DND-41 (cell line): ENCODE data around the gene ARX.

Experiments
- ATAC-seq: fragments of 200-7000 bp; cut with Tn5 transposase; 3 replicates; pipeline ENCODE4 v1.9.1; 2021; ENCODE audit warnings: low read depth; ENCODE audit not compliant: insufficient read depth
- DNase-seq: peaks from one replicate; pipeline ENCODE4 v3.0.0-alpha.2; 2020
- H2AFZ ChIP-seq: 2 replicates; pipeline ENCODE4 v1.6.0; 2012; ENCODE audit warnings: low read depth, low read length
- H3K27ac ChIP-seq: 2 replicates; pipeline ENCODE4 v1.5.1; 2012; ENCODE audit warnings: low read length, inconsistent platforms
- H3K27me3 ChIP-seq: fragments of 200-600 bp; sonication (generic); 2 replicates; pipeline ENCODE4 v1.6.0; 2012; ENCODE audit warnings: low read length, mild to moderate bottlenecking, inconsistent platforms; ENCODE audit not compliant: insufficient read depth, poor library complexity
- H3K36me3 ChIP-seq: 2 replicates; pipeline ENCODE4 v1.5.1; 2012; ENCODE audit warnings: low read length, inconsistent platforms; ENCODE audit not compliant: insufficient read depth
- H3K4me1 ChIP-seq: 2 replicates; pipeline ENCODE4 v1.5.1; 2012; ENCODE audit warnings: mild to moderate bottlenecking, low read length; ENCODE audit not compliant: insufficient read depth
- H3K4me2 ChIP-seq: 2 replicates; pipeline ENCODE4 v1.6.0; 2012; ENCODE audit warnings: mild to moderate bottlenecking, moderate library complexity, low read length, inconsistent platforms; ENCODE audit not compliant: insufficient read depth
- H3K4me3 ChIP-seq, 2 experiments: fragments of 200-600 bp in 1 of 2; shearing (Covaris generic) in 1 of 2; 2 replicates each; pipeline ENCODE4 v1.5.1; 2012 to 2016; ENCODE audit warnings: inconsistent platforms in 2 of 2, low read length in 2 of 2, mild to moderate bottlenecking in 2 of 2, low read depth in 1 of 2, moderate library complexity in 1 of 2
- H3K79me2 ChIP-seq: 2 replicates; pipeline ENCODE4 v1.6.0; 2012; ENCODE audit warnings: low read length, inconsistent platforms; ENCODE audit not compliant: insufficient read depth
- H3K9ac ChIP-seq: 2 replicates; pipeline ENCODE4 v1.6.0; 2012; ENCODE audit warnings: low read depth, mild to moderate bottlenecking, inconsistent platforms, low read length, moderate library complexity
- H3K9me3 ChIP-seq: 2 replicates; pipeline ENCODE4 v1.5.1; 2012; ENCODE audit warnings: low read length, moderate library complexity, mild to moderate bottlenecking, inconsistent platforms; ENCODE audit not compliant: insufficient read depth, severe bottlenecking
- H4K20me1 ChIP-seq: 2 replicates; pipeline ENCODE4 v1.6.0; 2012; ENCODE audit warnings: low read length; ENCODE audit not compliant: insufficient read depth
- EZH2 ChIP-seq: IDR thresholded peaks from 3 replicates; pipeline ENCODE4 v1.6.1; 2012; ENCODE audit warnings: borderline replicate concordance, low read depth, mild to moderate bottlenecking, moderate library complexity, low read length, inconsistent platforms; ENCODE audit not compliant: severe bottlenecking
- TF ChIP-seq, protein P1 (sequence below): IDR thresholded peaks from 2 replicates; pipeline ENCODE4 v1.5.1; 2012; ENCODE audit warnings: borderline replicate concordance, low read length, moderate library complexity, mild to moderate bottlenecking; ENCODE audit not compliant: poor library complexity, severe bottlenecking; ENCODE audit errors: extremely low read depth

Gene ARX

DNA sequence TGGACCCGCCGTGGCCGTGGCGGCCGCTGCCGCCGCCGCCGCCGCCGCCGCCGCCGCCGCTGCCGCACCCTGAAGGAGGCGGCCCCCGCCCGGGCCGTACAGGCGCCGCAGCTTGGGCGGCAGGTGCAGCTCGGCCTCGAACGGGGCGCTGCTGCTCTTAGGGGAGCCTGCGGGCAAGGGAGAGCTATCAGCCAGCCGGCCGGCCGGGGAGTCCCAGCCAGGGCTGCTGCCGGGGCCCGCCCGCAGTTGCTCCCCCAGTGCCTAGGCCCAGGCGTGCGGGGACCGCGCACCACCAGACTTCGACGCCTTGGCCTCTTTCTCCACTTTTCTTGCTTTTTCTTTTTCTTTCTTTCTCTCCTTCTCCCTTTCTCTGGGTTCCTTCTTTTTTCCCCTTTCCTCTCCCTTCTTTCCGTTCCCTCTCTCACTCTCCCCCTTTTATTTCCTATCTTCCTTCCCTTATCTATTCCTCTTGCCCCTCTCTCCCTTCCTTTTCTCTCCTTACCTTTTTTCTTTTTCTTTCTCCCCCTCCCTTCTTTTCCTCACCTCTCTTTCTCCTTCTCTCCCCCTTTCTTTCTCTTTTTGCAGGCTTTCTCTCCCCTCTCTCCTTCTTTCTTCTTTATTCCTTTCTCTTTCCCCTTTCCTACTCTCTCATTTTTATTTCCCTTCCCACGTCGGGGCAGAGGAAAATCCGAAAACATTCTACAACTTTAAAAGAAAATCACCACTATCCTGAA is 2.0 kb downstream of the ARX start:
- Histone ChIP-seq H3K4me1 (no peaks in the 10 kb centered on the region), H3K4me2 (no peak overlapping the region), H3K27ac (no peak overlapping the region), H3K79me2 (no peaks in the 10 kb centered on the region), H2AFZ (no peak overlapping the region), H3K9me3 (no peaks in the 10 kb centered on the region), H3K36me3 (no peaks in the 10 kb centered on the region), H3K9ac (no peak overlapping the region), H3K4me3 (no peak overlapping the region), H3K27me3 (peaks cover 5% of the 10 kb centered on the region), H4K20me1 (no peaks in the 10 kb centered on the region)
- ATAC-seq: no peak
- TF ChIP-seq, protein P1, sequence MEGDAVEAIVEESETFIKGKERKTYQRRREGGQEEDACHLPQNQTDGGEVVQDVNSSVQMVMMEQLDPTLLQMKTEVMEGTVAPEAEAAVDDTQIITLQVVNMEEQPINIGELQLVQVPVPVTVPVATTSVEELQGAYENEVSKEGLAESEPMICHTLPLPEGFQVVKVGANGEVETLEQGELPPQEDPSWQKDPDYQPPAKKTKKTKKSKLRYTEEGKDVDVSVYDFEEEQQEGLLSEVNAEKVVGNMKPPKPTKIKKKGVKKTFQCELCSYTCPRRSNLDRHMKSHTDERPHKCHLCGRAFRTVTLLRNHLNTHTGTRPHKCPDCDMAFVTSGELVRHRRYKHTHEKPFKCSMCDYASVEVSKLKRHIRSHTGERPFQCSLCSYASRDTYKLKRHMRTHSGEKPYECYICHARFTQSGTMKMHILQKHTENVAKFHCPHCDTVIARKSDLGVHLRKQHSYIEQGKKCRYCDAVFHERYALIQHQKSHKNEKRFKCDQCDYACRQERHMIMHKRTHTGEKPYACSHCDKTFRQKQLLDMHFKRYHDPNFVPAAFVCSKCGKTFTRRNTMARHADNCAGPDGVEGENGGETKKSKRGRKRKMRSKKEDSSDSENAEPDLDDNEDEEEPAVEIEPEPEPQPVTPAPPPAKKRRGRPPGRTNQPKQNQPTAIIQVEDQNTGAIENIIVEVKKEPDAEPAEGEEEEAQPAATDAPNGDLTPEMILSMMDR: no peak
- TF ChIP-seq EZH2: no peak
- no peak for DNase-seq

DNA sequence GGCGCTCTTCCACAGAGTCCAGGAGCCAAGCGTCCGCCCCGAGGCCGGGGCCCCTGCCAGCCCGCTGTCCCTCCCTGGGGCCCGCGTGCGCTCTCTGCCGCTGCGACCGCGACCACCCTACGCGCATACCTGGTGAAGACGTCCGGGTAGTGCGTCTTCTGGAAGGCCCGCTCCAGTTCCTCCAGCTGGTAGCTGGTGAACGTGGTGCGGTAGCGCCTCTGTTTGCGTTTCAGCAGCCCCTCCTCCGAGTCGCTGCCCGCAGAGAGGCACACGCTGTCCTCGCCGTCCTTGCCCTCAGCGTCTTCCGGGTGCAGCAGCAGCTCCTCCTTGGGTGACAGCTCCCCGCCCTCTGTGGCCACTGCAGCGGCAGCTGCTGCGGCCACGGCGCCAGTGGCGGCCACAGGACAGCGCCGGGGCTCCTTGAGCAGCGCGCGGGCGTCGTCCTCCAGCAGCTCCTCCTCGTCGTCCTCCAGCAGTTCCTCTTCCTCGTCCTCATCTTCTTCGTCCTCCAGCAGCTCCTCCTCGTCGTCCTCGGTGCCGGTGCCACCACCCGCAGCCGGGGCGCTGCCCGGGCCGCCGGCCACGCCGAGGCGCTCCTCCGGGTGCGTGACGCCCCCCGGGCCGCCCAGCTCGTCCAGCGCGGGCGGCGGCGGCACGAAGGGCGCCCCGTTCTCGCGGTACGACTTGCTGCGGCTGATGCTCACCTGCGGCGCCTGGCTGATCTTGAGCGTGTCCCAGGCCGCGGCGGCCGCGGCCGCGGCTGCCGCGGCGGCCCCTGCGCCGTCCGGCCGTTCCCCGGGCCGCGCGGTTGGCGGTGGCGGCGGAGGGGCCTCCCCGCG is 2.8 kb downstream of the ARX start:
- H3K27me3 ChIP-seq: peaks cover 5% of the 10 kb centered on the region
- H4K20me1 ChIP-seq: no peaks in the 10 kb centered on the region
- DNase-seq (no peak), ATAC-seq (no peak)
- TF ChIP-seq EZH2: no peak
- TF ChIP-seq, protein P1: no peak
- no peak overlapping the region for H3K27ac ChIP-seq
- H3K4me2 ChIP-seq: no peak overlapping the region
- no peak overlapping the region for H2AFZ ChIP-seq
- H3K79me2 ChIP-seq: no peaks in the 10 kb centered on the region
- H3K9me3 ChIP-seq: no peaks in the 10 kb centered on the region
- no peaks in the 10 kb centered on the region for H3K4me1 ChIP-seq
- no peak overlapping the region for H3K9ac ChIP-seq
- H3K4me3 ChIP-seq: no peak overlapping the region
- no peaks in the 10 kb centered on the region for H3K36me3 ChIP-seq

DNA sequence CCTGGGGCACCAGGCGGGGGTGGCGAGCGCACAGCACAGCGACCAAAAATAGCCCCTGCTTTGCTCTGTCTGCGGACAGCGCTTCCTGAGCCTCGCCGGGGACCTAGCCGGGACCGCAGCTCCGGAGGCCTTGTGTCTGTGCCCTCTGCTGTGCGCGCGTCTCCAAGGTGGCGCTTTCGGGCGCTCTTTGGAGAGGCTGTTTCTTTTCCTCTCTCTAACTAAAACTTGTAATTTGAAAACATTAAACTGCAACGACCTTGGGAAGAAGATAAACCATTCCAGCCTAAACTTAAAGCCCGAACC is 3.4 kb downstream of the ARX start:
- Histone ChIP-seq H2AFZ (no peak overlapping the region), H3K79me2 (no peaks in the 10 kb centered on the region), H3K4me3 (no peak overlapping the region), H4K20me1 (no peaks in the 10 kb centered on the region), H3K27ac (no peak overlapping the region), H3K4me2 (no peak overlapping the region), H3K9ac (no peak overlapping the region), H3K4me1 (no peaks in the 10 kb centered on the region), H3K9me3 (no peaks in the 10 kb centered on the region), H3K27me3 (peaks cover under 1% of the 10 kb centered on the region), H3K36me3 (no peaks in the 10 kb centered on the region)
- DNase-seq (no peak), ATAC-seq (no peak)
- TF ChIP-seq, protein P1: no peak
- no peak for TF ChIP-seq EZH2
